Ishikawa (cell line): ENCODE measurements around the gene SPATA17.

Experiments used
- CREB1 ChIP-seq: IDR thresholded peaks from 2 replicates; pipeline ENCODE4 v1.6.1; 2012; ENCODE audit warnings: low read depth
- MAX ChIP-seq: IDR thresholded peaks from 2 replicates; pipeline ENCODE4 v1.6.1; 2012
- NFIC ChIP-seq: IDR thresholded peaks from 2 replicates; pipeline ENCODE4 v1.6.1; 2012
- RAD21 ChIP-seq: IDR thresholded peaks from 2 replicates; pipeline ENCODE4 v1.6.1; 2012; ENCODE audit warnings: low read depth
- TAF1 ChIP-seq: IDR thresholded peaks from 2 replicates; pipeline ENCODE4 v1.6.1; 2012; ENCODE audit warnings: low read depth, mild to moderate bottlenecking
- TCF12 ChIP-seq: IDR thresholded peaks from 2 replicates; pipeline ENCODE4 v1.6.1; 2012; ENCODE audit warnings: low read depth
- YY1 ChIP-seq: IDR thresholded peaks from 2 replicates; pipeline ENCODE4 v1.6.1; 2012; ENCODE audit warnings: low read depth
- TF ChIP-seq, protein P1 (sequence below): IDR thresholded peaks from 2 replicates; pipeline ENCODE4 v1.6.1; 2012; ENCODE audit warnings: low read depth, mild to moderate bottlenecking

DNA sequence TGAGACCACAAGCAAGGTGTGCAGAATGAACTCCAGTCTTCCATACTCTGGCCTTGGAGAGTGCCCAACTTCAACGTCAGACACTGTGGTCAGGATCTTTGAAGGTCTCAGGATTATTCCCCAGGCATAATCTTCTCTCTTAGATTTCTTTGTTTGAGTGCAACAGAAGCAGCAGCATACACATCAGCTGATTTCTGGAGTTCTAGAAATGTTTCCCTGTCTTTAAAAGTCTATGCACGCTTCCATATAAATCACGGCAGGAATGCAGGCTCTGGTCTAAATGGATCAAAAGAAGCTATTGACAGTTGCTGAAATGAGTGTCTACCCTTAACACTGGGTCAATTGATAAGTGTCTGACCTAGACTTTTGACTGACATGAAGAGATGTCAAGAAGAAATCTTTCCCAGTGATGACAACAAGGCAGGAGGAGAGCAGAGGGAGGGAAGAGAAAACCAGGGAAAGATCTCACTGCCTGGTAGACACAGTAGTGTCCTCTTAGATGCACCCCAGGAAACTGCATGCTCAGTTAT, 279.7 kb downstream of the SPATA17 start:
- no peak for TF ChIP-seq YY1
- TF ChIP-seq RAD21, result no peak
- no peak for TF ChIP-seq TCF12
- TF ChIP-seq, protein P1, sequence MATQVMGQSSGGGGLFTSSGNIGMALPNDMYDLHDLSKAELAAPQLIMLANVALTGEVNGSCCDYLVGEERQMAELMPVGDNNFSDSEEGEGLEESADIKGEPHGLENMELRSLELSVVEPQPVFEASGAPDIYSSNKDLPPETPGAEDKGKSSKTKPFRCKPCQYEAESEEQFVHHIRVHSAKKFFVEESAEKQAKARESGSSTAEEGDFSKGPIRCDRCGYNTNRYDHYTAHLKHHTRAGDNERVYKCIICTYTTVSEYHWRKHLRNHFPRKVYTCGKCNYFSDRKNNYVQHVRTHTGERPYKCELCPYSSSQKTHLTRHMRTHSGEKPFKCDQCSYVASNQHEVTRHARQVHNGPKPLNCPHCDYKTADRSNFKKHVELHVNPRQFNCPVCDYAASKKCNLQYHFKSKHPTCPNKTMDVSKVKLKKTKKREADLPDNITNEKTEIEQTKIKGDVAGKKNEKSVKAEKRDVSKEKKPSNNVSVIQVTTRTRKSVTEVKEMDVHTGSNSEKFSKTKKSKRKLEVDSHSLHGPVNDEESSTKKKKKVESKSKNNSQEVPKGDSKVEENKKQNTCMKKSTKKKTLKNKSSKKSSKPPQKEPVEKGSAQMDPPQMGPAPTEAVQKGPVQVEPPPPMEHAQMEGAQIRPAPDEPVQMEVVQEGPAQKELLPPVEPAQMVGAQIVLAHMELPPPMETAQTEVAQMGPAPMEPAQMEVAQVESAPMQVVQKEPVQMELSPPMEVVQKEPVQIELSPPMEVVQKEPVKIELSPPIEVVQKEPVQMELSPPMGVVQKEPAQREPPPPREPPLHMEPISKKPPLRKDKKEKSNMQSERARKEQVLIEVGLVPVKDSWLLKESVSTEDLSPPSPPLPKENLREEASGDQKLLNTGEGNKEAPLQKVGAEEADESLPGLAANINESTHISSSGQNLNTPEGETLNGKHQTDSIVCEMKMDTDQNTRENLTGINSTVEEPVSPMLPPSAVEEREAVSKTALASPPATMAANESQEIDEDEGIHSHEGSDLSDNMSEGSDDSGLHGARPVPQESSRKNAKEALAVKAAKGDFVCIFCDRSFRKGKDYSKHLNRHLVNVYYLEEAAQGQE, result no peak
- TF ChIP-seq NFIC, result no peak
- TF ChIP-seq CREB1, result no peak
- TF ChIP-seq TAF1, result no peak
- no peak for TF ChIP-seq MAX
